Suprapubic skin (tissue), 4 donors: ENCODE measurements around the gene MTA1. TPM values are rescaled to one million over a fixed set of nuclear protein-coding genes. Genes with fewer than 3 reads are reported as not detected.

Source experiments
- DNase-seq, 2 donors: peaks; one replicate each; pipeline ENCODE4 v3.0.0-alpha.2; 2019; ENCODE audit warnings: low spot score in 2 of 2
- H3K27ac ChIP-seq: fragments of 200-600 bp; sonication (generic); one replicate; pipeline ENCODE4 v1.5.1; 2019
- H3K27me3 ChIP-seq: fragments of 200-600 bp; sonication (generic); one replicate; pipeline ENCODE4 v1.5.1; 2019
- H3K36me3 ChIP-seq: fragments of 200-600 bp; sonication (generic); one replicate; pipeline ENCODE4 v1.5.1; 2019
- H3K4me1 ChIP-seq: fragments of 200-600 bp; sonication (generic); one replicate; pipeline ENCODE4 v1.5.1; 2019
- H3K4me3 ChIP-seq: fragments of 200-600 bp; sonication (generic); one replicate; pipeline ENCODE4 v1.5.1; 2019; ENCODE audit warnings: mild to moderate bottlenecking
- H3K9me3 ChIP-seq: fragments of 200-600 bp; sonication (generic); one replicate; pipeline ENCODE4 v1.5.1; 2019
- CTCF ChIP-seq, 2 donors: fragments of 200-600 bp in 1 of 2; fragments of 450-650 bp in 1 of 2; sonication (generic) in 1 of 2; IDR thresholded peaks; one replicate each; pipeline ENCODE4 v1.5.1; 2016 to 2019; ENCODE audit warnings: antibody characterized with exemption in 2 of 2, mild to moderate bottlenecking in 1 of 2, moderate library complexity in 1 of 2
- EP300 ChIP-seq: sonication (generic); formaldehyde crosslinking; IDR thresholded peaks from one replicate; pipeline ENCODE4 v1.6.1; 2017; ENCODE audit warnings: antibody characterized with exemption
- POLR2A ChIP-seq, 2 donors: fragments of 450-650 bp; IDR thresholded peaks; one replicate each; pipeline ENCODE4 v1.6.1; 2017; ENCODE audit warnings: antibody characterized with exemption in 2 of 2, mild to moderate bottlenecking in 2 of 2, moderate library complexity in 2 of 2
- POLR2AphosphoS5 ChIP-seq, 3 donors: sonication (generic); formaldehyde crosslinking; IDR thresholded peaks; one replicate each; pipeline ENCODE4 v1.6.1; 2017; ENCODE audit warnings: antibody characterized with exemption in 3 of 3
- WGBS: methylation state at CpG from one replicate; pipeline ENCODE4 v1.1.5; 2018; 5-methylcytosine and 5-hydroxymethylcytosine counted together
- total RNA-seq, 4 donors: library from RNA; depleted of rRNA; stranded (reverse); fragments of >200 nt; gene quantifications; one replicate each; pipeline ENCODE4 v1.1.0, GENCODE V29; 2016

Gene MTA1
- total RNA-seq, 4 donors from 2014 or later: 38.1 to 107 (median 59.5) TPM

- Histone ChIP-seq H3K27ac (no peak overlapping the region), H3K36me3 (peaks cover 61% of the 10 kb centered on the region), H3K4me1 (peaks cover 28% of the 10 kb centered on the region), H3K9me3 (no peaks in the 10 kb centered on the region), H3K27me3 (no peaks in the 10 kb centered on the region), H3K4me3 (no peak overlapping the region)
- 94% methylated on average over 13 of the region's 27 CpGs for WGBS
- no peak for TF ChIP-seq EP300
- no peak for TF ChIP-seq POLR2AphosphoS5 (IDR thresholded peaks at IDR 0.05)
- TF ChIP-seq CTCF (IDR thresholded peaks at IDR 0.05): no peak
- no peak for DNase-seq
Measured at GRCh38 chr14:105381446-105382342, 37.9 kb upstream of the MTA1 start.

DNA sequence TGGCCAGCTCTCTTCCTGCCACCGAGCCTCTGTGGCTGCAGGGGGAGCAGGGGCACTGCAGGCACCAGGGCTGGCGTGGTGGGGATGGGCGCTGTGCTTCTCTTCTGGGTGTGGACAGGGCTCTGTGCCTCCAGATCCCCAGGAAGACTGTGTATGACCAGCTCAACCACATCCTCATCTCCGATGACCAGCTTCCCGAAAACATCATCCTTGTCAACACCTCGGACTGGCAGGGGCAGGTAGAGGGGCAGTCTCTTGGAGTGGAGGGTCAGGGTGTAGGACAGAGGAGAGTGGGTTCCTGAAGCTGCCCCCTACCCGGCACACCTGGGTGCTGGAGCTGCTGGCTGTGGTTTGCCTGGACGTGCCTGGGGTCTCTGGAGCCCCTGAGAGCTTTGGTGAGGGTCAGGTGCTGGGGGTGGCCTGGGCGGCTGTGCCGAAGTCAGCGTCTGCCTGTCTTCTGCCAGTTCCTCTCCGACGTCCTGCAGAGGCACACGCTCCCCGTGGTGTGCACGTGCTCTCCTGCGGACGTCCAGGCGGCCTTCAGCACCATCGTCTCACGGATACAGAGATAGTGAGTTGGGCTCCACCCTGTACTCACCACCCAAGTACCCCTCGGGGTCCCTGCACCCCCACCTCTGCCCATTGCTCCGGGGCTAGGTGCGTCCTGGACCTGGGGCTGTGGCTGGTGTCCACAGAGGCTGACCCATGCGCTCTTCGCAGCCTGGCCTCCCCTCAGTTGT, 37.1 kb upstream of the MTA1 start:
- no peak overlapping the region for H3K4me3 ChIP-seq
- peaks cover 67% of the 10 kb centered on the region for H3K36me3 ChIP-seq
- H3K9me3 ChIP-seq: no peaks in the 10 kb centered on the region
- no peaks in the 10 kb centered on the region for H3K27me3 ChIP-seq
- H3K4me1 ChIP-seq: peaks cover 33% of the 10 kb centered on the region
- no peak for DNase-seq
- WGBS: 96% methylated on average over 9 of the region's 26 CpGs
- H3K27ac ChIP-seq: no peak overlapping the region
- no peak for TF ChIP-seq POLR2A (IDR thresholded peaks at IDR 0.05)

- Histone ChIP-seq H3K4me1 (peaks cover 33% of the 10 kb centered on the region), H3K4me3 (no peak overlapping the region), H3K27ac (no peak overlapping the region), H3K9me3 (no peaks in the 10 kb centered on the region), H3K27me3 (no peaks in the 10 kb centered on the region), H3K36me3 (peaks cover 67% of the 10 kb centered on the region)
- WGBS: 98% methylated on average over 18 of the region's 32 CpGs
- no peak for DNase-seq
- TF ChIP-seq POLR2AphosphoS5 (IDR thresholded peaks at IDR 0.05) (no peak), EP300 (no peak)
Measured at GRCh38 chr14:105383083-105383730, 36.4 kb upstream of the MTA1 start.

DNA sequence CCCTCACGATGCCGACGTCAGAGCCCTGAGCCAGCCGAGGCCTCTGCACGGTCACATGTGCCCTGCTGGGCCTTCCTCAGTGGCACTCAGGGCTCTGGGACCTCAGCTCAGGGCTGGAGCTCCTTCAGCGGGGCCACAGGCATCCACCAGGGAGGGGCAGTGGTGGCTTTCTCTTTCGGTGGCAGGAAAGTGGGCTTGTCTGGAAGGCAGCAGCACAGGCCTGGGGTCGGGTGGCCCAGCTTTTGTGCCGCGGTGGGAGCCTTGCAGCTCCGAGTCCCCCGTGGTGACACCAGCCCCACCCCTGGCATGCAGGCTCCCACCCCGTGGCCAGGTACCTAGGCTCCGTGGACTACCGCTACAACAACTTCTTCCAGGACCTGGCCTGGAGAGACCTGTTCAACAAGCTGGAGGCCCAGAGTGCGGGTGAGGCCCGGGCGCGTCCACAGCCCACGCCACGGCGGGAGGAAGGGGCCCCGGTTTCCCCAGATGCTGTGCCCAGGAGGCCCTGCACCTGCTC, 35.5 kb upstream of the MTA1 start:
- no peak for DNase-seq
- peaks cover 67% of the 10 kb centered on the region for H3K36me3 ChIP-seq
- H3K4me1 ChIP-seq: peaks cover 34% of the 10 kb centered on the region
- 81% methylated on average over 17 of the region's 23 CpGs for WGBS
- no peak overlapping the region for H3K4me3 ChIP-seq
- no peak for TF ChIP-seq EP300
- TF ChIP-seq POLR2A (IDR thresholded peaks at IDR 0.05): no peak
- TF ChIP-seq POLR2AphosphoS5 (IDR thresholded peaks at IDR 0.05): no peak
- TF ChIP-seq CTCF (IDR thresholded peaks at IDR 0.05): no peak
- H3K27me3 ChIP-seq: no peaks in the 10 kb centered on the region
- H3K27ac ChIP-seq: no peak overlapping the region
- no peaks in the 10 kb centered on the region for H3K9me3 ChIP-seq

GRCh38 chr14:105384605-105385321, 34.9 kb upstream of the MTA1 start:
- H3K27me3 ChIP-seq: no peaks in the 10 kb centered on the region
- DNase-seq: no peak
- peaks cover 65% of the 10 kb centered on the region for H3K36me3 ChIP-seq
- TF ChIP-seq POLR2AphosphoS5 (IDR thresholded peaks at IDR 0.05) (no peak), CTCF (IDR thresholded peaks at IDR 0.05) (no peak), POLR2A (IDR thresholded peaks at IDR 0.05) (no peak), EP300 (no peak)
- WGBS: 71% methylated on average over 10 of the region's 29 CpGs
- H3K27ac ChIP-seq: no peak overlapping the region
- H3K9me3 ChIP-seq: no peaks in the 10 kb centered on the region
- H3K4me1 ChIP-seq: peaks cover 41% of the 10 kb centered on the region
- no peak overlapping the region for H3K4me3 ChIP-seq
